GM12864 (cell line): ENCODE data around the gene VMA21.

Source experiments
- DNase-seq: peaks from one replicate; pipeline ENCODE4 v3.0.0-alpha.2; 2011; ENCODE audit warnings: low read depth
- H3K4me3 ChIP-seq: 2 replicates; pipeline ENCODE4 v1.5.1; 2011; ENCODE audit warnings: mild to moderate bottlenecking, low read depth, low read length, control low read depth
- CTCF ChIP-seq: IDR thresholded peaks from 2 replicates; pipeline ENCODE4 v1.5.1; 2011; ENCODE audit warnings: low read depth, mild to moderate bottlenecking, moderate library complexity, low read length, control low read depth, inconsistent platforms; ENCODE audit errors: missing control alignments

The VMA21 gene

DNA sequence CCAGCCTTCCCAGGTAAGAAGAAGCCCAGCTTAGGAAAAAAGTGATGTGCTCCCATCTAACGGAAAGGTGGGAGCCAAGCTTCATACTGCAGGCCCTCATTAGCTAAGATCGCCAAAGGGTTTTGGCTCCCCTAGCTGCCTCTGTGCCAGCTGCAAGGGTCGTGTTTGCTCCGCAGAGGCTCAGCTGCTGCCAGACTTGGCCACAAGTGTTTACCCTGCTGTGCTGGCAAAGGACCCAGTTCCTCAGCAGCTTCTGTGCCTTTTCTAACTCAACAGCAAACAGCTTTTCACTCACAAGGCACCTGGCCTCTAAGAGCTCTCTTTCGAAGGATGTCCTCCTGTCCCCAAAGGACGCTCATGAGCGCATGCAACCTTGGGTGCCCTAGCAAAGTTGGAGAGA lies 12.2 kb upstream of the VMA21 start:
- TF ChIP-seq CTCF, result no peak
- no peak overlapping the region for H3K4me3 ChIP-seq
- no peak for DNase-seq

DNA sequence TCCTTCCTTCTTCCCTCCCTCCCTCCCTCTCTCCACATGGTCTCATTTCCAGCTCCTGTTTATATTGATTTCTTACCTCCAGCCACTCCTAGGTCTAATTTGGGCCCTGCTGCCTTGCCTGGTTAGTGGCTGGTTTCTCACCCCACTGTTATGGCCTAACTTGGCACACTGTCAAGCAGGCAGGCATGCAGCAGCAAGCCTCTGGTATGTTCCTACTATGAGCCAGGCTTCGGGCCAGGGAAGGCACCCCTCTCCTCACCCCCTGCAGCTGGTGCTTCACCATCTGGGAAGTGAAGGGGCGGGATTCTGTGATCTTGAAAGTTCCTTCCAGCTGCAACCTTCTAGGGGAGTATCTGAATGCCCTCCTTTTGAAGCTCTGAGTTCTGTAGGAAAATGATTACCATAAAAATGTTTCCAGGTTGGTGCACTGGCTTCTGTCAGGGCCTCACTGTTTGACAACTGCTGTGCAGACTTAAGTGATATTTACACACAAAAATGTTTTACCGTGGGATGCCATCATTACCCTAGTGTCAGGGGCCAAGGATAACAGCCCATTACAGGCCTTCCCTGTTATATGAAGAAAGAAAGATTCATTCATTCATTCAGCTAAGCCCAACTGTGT lies 10.1 kb upstream of the VMA21 start:
- TF ChIP-seq CTCF, result no peak
- H3K4me3 ChIP-seq, result no peak overlapping the region
- DNase-seq, result no peak

GRCh38 chrX:151391722-151392121 lies 5.3 kb upstream of the VMA21 start:
- DNase-seq, result no peak
- no peak overlapping the region for H3K4me3 ChIP-seq
- no peak for TF ChIP-seq CTCF

GRCh38 chrX:151393514-151393913 lies 3.5 kb upstream of the VMA21 start:
- TF ChIP-seq CTCF, result no peak
- peak; percentile 4 for DNase-seq
- H3K4me3 ChIP-seq, result no peak overlapping the region

- no peak for TF ChIP-seq CTCF
- DNase-seq, result peak; percentile 8
- peak overlapping the region; percentile 63 for H3K4me3 ChIP-seq
Measured at GRCh38 chrX:151396042-151396824, 773 bp upstream of the VMA21 start.

DNA sequence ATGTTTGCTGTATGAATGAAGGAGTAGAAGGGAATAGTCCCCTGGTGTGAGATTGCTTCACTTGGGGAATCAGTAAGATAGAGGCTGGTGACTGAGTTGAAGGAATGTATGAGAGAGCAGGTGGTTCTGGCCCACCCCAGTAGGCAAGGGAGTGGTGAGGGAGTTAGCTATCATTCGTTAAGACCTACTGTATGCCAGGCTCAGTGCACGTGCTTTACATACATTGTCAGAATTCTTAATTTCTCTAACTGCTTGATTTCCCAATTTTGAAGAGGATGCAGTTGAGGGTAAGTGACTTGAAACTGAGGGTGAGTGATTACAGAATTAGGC lies 700 bp downstream of the VMA21 start:
- DNase-seq, result no peak
- no peak for TF ChIP-seq CTCF
- H3K4me3 ChIP-seq, result peak overlapping the region; percentile 85

DNA sequence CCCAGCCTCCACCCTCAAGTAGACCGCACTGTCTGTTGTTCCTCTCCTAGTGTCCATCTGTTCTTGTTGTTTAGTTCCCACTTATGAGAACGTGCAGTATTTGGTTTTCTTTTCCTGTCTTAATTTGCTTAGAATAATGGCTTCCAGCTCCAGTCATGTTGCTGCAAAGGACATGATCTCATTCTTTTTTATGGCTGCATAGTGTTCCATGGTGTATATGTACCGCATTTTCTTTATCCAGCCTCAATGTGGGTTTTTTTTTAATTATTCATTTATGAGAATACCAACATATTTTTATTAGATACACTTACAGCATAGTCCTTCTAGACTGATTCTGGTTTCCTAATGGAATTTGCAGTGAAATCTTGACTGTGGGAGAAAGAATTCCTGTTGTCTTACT lies 1.3 kb downstream of the VMA21 start:
- DNase-seq, result no peak
- no peak for TF ChIP-seq CTCF
- H3K4me3 ChIP-seq, result peak overlapping the region; percentile 85
